ENCODE measurements around the gene PRDM15.
A peak's percentile ranks its signal among the peaks of the same experiment; 100 is the strongest.

Gene PRDM15

DNA sequence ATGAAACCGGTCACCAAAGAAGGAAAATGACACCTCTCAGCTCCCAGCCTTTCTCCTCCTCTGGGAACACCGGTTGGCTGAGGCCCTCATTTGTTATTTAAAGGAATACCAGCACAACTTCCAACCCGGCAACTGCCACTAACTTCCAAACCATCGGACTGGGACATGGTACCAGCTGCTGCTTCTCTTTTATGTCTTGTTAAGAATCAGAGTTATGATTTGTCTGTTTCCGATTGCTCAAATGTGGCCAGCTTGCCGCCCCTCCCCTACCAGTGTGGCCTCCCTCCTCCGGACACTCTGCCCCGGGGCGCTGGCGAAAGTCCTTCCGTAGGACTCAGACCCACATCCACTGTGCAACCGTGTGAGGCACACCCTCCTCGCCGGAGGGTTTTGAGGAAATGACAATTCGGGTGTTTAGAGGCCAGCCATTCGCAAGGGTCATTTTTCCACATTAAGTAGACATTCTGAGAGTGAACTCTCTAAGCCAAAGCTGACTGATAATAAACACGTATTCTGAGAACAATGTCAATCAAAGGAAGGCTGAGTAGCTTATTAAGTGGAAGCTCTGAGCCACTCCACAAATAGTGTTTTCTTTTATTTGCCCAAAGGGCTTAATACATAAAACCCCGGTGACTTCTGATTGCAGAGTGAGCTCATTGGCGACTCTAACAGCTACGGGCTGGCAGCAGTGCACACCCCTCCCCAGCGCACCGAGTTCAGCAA is 117.8 kb downstream of the PRDM15 start:
- POLR2A ChIA-PET (ENCODE audit: low non-redundant PET): interaction anchor here (0.6 kb wide), 1 partner anchor 442 kb away, joined by 3 read pairs; no protein-coding TSS in a partner anchor
- TF ChIP-seq, protein P1, sequence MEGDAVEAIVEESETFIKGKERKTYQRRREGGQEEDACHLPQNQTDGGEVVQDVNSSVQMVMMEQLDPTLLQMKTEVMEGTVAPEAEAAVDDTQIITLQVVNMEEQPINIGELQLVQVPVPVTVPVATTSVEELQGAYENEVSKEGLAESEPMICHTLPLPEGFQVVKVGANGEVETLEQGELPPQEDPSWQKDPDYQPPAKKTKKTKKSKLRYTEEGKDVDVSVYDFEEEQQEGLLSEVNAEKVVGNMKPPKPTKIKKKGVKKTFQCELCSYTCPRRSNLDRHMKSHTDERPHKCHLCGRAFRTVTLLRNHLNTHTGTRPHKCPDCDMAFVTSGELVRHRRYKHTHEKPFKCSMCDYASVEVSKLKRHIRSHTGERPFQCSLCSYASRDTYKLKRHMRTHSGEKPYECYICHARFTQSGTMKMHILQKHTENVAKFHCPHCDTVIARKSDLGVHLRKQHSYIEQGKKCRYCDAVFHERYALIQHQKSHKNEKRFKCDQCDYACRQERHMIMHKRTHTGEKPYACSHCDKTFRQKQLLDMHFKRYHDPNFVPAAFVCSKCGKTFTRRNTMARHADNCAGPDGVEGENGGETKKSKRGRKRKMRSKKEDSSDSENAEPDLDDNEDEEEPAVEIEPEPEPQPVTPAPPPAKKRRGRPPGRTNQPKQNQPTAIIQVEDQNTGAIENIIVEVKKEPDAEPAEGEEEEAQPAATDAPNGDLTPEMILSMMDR (conservative IDR thresholded peaks at IDR 0.05; ENCODE audit: low read depth): no peak

DNA sequence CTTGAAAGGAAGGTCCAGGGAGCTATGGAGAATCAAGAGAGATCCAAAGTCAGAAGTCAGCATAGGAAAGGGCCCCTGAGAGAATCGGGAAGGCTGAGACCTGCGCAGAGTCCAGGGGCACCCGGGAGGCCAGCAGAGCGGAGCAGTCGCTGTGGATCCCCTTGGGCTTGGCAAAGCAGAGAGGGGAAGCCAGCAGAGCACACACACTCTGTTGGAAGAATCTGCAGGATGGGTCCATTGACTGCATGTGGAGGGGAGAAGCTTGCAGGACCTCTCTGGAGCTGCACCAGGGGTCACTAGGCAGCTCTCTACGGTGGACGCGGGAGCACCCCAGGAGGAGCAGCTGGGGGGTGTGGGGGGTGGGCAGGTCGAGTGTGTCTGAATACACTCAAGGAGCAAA is 118.7 kb downstream of the PRDM15 start:
- peak overlapping the region; percentile 95 for H3K27ac ChIP-seq
- CTCF ChIA-PET: interaction anchor here (0.6 to 7.1 kb wide), 3 partner anchors 13 to 148 kb away, joined by 4 to 41 read pairs (median 4); no protein-coding TSS in a partner anchor
- TF ChIP-seq, protein P1 (conservative IDR thresholded peaks at IDR 0.05; ENCODE audit: low read depth): no peak
- POLR2A ChIA-PET (ENCODE audit: low non-redundant PET): no interaction called here
- no peak for DNase-seq (ENCODE audit: low spot score)

More for the DNA sequence above, 117.8 kb downstream of the PRDM15 start:
- no peak for DNase-seq (ENCODE audit: low spot score)
- CTCF ChIA-PET: interaction anchor here (0.6 to 7.1 kb wide), 4 partner anchors 17 to 479 kb away, joined by 3 to 41 read pairs (median 4); no protein-coding TSS in a partner anchor
- H3K27ac ChIP-seq: peak overlapping the region; percentile 95

DNA sequence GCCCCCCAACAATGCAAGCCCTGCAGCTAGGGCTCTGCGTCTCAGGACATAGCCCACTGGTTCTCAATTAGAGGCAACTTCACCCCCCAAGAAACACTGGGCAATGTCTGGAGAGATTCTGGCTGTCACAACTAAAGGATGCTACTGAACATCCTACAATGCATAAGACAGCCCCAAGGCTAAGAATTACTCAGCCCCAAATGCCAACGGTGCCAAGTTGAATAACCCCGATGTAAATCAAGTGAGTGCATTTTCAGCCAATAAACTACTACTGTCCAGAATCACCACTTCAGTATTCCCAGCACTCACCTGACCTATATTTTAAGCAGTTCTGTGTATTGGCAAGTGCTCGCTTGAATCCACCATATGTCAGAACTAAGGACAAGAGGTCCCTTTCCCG is 119.2 kb downstream of the PRDM15 start:
- TF ChIP-seq, protein P1 (conservative IDR thresholded peaks at IDR 0.05; ENCODE audit: low read depth): no peak
- peak overlapping the region; percentile 95 for H3K27ac ChIP-seq
- DNase-seq (ENCODE audit: low spot score): no peak
- ChIA-PET POLR2A (ENCODE audit: low non-redundant PET) (no interaction called here), CTCF (no interaction called here)

DNA sequence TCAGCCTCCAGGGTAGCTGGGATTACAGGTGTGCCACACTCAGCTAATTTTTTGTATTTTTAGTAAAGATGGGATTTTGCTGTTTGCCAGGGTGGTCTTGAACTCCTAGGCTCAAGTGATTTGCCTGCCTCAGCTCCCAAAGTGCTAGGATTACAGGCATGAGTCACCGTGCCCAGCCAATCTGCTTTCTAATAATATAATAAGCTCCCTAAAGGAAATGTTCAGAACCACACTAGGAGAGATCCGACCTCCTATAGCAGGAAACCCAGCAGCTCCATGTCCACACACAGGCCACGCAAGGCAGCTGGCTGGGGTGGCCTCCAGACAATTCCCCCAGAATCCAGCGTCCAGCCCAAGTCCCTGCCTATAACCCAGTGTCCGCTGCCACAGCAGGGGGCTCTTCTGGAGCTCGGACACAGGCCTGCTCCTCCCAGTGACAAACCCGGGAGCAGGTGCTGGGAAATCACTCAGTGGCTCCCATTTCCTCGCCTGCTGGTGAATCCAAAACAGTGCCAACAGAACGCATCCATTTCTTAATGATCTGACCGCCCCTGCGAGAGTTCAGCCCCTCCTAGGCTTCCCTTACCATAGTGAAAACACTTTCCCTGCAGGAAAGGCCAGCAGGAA is 119.8 kb downstream of the PRDM15 start:
- TF ChIP-seq, protein P1 (conservative IDR thresholded peaks at IDR 0.05; ENCODE audit: low read depth): no peak
- ChIA-PET CTCF (interaction anchor here (0.7 to 0.8 kb wide), 2 partner anchors 19 to 147 kb away, joined by 3 to 4 read pairs; no protein-coding TSS in a partner anchor), POLR2A (ENCODE audit: low non-redundant PET) (no interaction called here)
- DNase-seq (ENCODE audit: low spot score): no peak
- H3K27ac ChIP-seq: peak overlapping the region; percentile 95

DNA sequence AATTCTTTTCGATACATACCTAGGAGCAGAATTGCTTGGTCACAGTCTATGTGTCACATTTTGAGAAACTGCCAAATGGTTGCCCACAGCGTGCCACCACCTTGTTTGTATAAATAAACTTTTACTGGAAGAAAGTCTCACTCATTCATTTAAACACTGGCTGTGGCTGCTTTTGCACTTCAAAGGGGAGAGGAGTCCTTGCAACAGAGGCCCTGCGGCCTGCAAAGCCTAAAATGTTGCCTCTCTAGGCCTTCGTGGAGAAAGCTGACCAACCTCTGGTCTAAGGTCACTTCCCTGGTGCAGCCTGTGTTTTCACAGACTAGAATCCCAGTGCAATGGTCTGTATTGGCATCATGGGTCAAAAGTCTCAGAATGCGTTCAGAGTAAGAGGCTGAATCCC is 120.6 kb downstream of the PRDM15 start:
- POLR2A ChIA-PET (ENCODE audit: low non-redundant PET): no interaction called here
- TF ChIP-seq, protein P1 (conservative IDR thresholded peaks at IDR 0.05; ENCODE audit: low read depth): no peak

DNA sequence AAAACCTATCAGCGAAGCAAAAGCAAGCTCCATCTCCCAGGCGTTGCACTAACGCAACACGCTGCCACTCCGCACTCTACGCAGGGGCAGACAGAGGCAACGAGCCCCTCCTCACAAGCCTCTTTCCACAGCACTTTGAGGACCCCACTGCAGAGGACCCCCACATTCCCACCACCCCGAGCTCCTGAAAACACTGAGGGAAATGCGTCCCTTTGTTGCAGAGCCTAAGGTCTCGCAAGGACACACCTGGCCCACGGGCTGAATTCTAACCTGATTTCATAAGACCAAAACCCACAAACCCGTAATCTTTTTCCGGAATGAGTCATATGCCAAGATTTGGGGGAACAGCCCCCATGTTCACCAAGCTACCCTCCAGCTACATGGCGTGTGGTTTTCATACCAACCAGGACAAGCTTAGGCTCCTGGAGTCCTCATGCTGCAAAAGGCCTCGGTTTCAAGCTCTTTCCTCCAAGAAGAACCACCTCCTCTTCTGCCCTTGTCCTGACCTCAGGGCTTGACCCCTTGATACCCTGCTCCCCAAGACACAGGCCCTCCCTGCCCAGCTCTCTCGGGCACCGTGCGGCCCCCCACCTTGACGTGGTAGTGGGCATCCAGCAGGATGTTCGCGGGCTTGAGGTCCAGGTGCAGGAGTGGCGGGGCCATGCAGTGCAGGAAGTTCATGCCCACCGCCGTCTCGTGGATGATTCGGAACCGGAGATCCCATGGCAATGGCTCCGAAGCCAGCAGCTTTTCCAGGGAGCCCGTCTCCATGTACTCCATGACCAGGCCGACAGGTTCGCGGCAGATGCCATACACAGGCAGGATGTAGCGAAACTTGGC is 123.0 kb downstream of the PRDM15 start:
- CTCF ChIA-PET: interaction anchor here (0.7 to 1.4 kb wide), 3 partner anchors 22 to 144 kb away, joined by 3 to 5 read pairs (median 3); no protein-coding TSS in a partner anchor
- no peak for DNase-seq (ENCODE audit: low spot score)
- peak overlapping the region; percentile 77 for H3K27ac ChIP-seq
- POLR2A ChIA-PET (ENCODE audit: low non-redundant PET): no interaction called here
- TF ChIP-seq, protein P1 (conservative IDR thresholded peaks at IDR 0.05; ENCODE audit: low read depth): no peak

More for the DNA sequence above, 120.6 kb downstream of the PRDM15 start:
- CTCF ChIA-PET: interaction anchor here (0.8 kb wide), 1 partner anchor 146 kb away, joined by 4 read pairs; no protein-coding TSS in a partner anchor
- peak overlapping the region; percentile 95 for H3K27ac ChIP-seq
- no peak for DNase-seq (ENCODE audit: low spot score)

Measured in RWPE1 (cell line).